Heart left ventricle (tissue), 13 donors: ENCODE measurements around the gene NAB1.

ENCODE experiments used
- POLR2A ChIP-seq, 2 donors: fragments of 450-650 bp; IDR thresholded peaks; one replicate each; pipeline ENCODE4 v1.6.1; 2017; ENCODE audit warnings: antibody characterized with exemption in 2 of 2, mild to moderate bottlenecking in 2 of 2, moderate library complexity in 2 of 2
- TF ChIP-seq, protein P1 (sequence below), 12 donors: fragments of 200-600 bp; sonication (generic) in 4 of 12; IDR thresholded peaks; one replicate each; pipeline versions ENCODE4 v1.5.0 to v1.8.0; 2018 to 2022; ENCODE audit warnings: antibody characterized with exemption in 12 of 12, mild to moderate bottlenecking in 5 of 12
- donor health status: ischemic (EF 13 %, LVEDD 7.1; RV severe dilation, severe dysfunction).
- donor health status: DM: no; HTN: yes; CAD: no.
- donor health status: DM: no; HTN: no; CAD: no.
- donor health status: ischemic (EF 25% LVEDD 6.9; RV normal size, moderate dysfunction).
- donor health status: ischemic (EF 25% LVEDD 5.7; RV mildly dilated, moderate dysfunction).
- donor health status: ischemic (EF 35%, LVEDD 5.7; RV mildly dilated, moderate dysfunction).
- donor health status: nonischemic (EF 11% LVEDD 7.7; RV severe dilation, severe dysfunction).
- donor health status: DM: yes; HTN: yes; CAD: no.
- donor health status: PGD.
- donor health status: ischemic (EF 29% LVEDD 5.4; RV normal size, mild dysfunction).
- donor health status: nonischemic (EF 23%, LVEDD 6.1; RV moderate dilation, normal function).

DNA sequence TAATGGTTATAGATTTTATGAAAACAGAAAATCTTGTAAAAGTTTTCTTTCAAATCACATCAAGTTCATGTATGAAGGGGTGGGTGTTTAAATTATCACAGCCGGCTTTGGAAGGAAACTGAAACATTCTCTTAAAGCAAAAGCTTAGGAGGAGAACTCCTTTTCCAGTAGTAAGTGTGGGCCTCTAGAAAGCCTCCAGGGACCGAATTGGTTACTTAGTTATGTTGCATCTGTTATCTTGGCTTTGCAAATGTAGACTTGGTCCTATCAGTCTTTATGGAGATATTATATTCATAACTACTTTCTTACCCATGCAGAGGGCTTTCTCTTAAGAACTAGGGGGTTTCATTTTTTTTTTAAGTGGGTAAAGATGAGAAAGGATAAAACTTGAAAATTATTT, 7.4 kb downstream of the NAB1 start:
- TF ChIP-seq, protein P1, sequence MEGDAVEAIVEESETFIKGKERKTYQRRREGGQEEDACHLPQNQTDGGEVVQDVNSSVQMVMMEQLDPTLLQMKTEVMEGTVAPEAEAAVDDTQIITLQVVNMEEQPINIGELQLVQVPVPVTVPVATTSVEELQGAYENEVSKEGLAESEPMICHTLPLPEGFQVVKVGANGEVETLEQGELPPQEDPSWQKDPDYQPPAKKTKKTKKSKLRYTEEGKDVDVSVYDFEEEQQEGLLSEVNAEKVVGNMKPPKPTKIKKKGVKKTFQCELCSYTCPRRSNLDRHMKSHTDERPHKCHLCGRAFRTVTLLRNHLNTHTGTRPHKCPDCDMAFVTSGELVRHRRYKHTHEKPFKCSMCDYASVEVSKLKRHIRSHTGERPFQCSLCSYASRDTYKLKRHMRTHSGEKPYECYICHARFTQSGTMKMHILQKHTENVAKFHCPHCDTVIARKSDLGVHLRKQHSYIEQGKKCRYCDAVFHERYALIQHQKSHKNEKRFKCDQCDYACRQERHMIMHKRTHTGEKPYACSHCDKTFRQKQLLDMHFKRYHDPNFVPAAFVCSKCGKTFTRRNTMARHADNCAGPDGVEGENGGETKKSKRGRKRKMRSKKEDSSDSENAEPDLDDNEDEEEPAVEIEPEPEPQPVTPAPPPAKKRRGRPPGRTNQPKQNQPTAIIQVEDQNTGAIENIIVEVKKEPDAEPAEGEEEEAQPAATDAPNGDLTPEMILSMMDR (IDR thresholded peaks at IDR 0.05): no peak
- TF ChIP-seq POLR2A (IDR thresholded peaks at IDR 0.05): no peak
